Type B pancreatic cell (in vitro differentiated cells): ENCODE measurements around the gene CCNY. TPM values are rescaled to one million over a fixed set of nuclear protein-coding genes. Genes with fewer than 3 reads are reported as not detected.

ENCODE experiments used
- DNase-seq: peaks from one replicate; pipeline ENCODE4 v3.0.0; 2021; ENCODE audit warnings: mixed read lengths; ENCODE audit not compliant: unreplicated experiment; ENCODE audit errors: extremely low spot score
- H3K27ac Mint-ChIP-seq: 2 replicates; pipeline ENCODE4 v1.8.0; 2021; ENCODE audit warnings: mild to moderate bottlenecking, mixed read lengths
- H3K27me3 Mint-ChIP-seq: 2 replicates; pipeline ENCODE4 v1.8.0; 2021; ENCODE audit warnings: mixed read lengths
- H3K36me3 Mint-ChIP-seq: 2 replicates; pipeline ENCODE4 v1.8.0; 2021; ENCODE audit warnings: mixed read lengths
- H3K4me1 Mint-ChIP-seq: one replicate; pipeline ENCODE4 v1.8.0; 2021; ENCODE audit warnings: mixed read lengths; ENCODE audit not compliant: unreplicated experiment
- H3K4me3 Mint-ChIP-seq: 2 replicates; pipeline ENCODE4 v1.8.0; 2021; ENCODE audit warnings: mild to moderate bottlenecking, mixed read lengths
- H3K9me3 Mint-ChIP-seq: 2 replicates; pipeline ENCODE4 v1.8.0; 2021; ENCODE audit warnings: mixed read lengths
- CTCF ChIP-seq: fragments of 200-600 bp; sonication (generic); conservative IDR thresholded peaks from 2 replicates; pipeline ENCODE4 v1.5.0; 2021; ENCODE audit warnings: antibody characterized with exemption, mild to moderate bottlenecking
- total RNA-seq: library from RNA; stranded (reverse); gene quantifications from 2 replicates; pipeline ENCODE4 v1.2.1, GENCODE V29; 2021; ENCODE audit warnings: low replicate concordance

CCNY gene
- total RNA-seq, 1 donor from 2014 or later, result 74.6 TPM

DNA sequence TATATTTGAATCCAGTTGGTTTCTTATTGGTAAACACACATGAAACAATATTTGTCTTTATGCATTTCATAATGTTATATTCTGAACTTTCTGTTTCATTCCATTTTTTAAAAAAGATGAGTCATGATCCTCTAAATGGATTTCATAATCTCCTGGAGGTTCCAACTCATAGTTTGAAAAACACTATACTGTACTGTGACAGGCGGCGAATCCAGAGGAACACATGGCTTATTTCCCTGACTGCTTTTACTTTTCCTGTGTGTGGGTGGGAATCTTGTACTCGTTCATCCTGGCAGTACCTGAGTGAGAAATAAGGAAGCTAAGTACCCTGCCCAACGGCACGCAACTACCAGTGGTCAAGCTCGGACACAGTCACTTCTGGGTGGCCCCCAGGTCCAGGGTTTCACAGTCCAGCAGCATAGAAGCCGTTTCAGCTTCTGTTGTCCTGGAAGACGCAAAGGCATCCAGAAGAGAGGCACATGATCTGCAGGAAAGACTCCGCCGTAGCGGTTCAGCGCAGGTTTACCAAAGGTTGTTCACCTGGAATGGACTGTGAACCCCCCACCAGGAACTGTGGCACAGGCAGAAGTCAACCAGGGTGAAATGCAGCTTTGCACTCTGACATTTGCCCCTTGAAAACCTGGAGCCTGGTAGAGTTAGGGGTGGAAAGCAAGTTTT lies 117.7 kb downstream of the CCNY start:
- DNase-seq, result no peak
- Mint-ChIP-seq H3K4me3 (no peak overlapping the region), H3K27ac (no peak overlapping the region), H3K9me3 (peaks cover 1% of the 10 kb centered on the region), H3K27me3 (no peaks in the 10 kb centered on the region), H3K36me3 (no peaks in the 10 kb centered on the region), H3K4me1 (peaks cover 23% of the 10 kb centered on the region)
- TF ChIP-seq CTCF, result no peak

DNA sequence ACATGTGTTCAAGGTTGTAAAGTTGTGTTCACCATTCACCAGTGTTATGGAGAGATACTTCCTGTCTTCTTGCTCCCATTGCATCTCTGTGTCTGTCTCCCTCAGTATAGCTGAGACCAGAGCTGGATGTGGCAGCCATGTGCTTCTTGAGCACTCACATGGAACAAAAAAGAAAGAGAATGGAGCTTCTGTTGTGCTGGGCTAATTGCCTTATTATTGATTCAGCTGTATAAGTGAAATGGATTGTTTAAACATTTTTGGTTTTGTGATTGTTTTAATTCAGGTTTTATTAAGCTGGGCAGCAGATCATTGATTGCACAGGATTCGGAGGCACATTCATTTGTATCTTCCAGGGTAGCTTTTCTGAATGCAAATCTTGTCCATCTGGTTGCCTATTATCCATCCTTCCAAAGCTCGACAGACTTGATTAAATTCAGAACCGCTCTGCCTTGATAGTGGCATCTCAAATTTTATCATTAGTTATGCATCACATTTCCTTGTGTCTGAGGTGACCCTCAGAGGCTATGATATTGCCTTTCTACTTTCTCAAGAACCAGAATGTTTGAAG lies 119.9 kb downstream of the CCNY start:
- H3K27ac Mint-ChIP-seq, result no peak overlapping the region
- H3K9me3 Mint-ChIP-seq, result no peaks in the 10 kb centered on the region
- no peaks in the 10 kb centered on the region for H3K36me3 Mint-ChIP-seq
- H3K4me1 Mint-ChIP-seq, result peaks cover 20% of the 10 kb centered on the region
- no peaks in the 10 kb centered on the region for H3K27me3 Mint-ChIP-seq
- no peak overlapping the region for H3K4me3 Mint-ChIP-seq
- DNase-seq, result no peak
- no peak for TF ChIP-seq CTCF

DNA sequence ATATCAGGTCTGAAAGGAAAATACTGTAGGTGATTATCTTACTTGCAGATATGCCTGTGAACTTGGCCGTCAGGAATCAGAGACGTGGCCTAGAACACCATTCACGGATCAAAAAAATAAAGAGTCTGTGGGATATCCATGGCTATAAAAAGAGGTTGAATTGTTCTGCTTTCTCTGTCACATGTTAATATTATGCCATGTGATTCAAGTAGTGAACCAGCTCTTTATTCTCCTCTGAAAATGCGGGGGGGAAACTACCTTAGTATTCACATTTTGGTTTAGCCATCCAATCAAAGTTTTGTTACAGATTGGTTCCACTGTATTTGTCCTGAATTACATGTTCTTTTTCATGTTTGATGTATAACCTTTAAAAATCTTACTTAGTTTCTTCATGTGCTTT lies 120.5 kb downstream of the CCNY start:
- Mint-ChIP-seq H3K27me3 (no peaks in the 10 kb centered on the region), H3K9me3 (no peaks in the 10 kb centered on the region), H3K27ac (no peak overlapping the region), H3K36me3 (no peaks in the 10 kb centered on the region), H3K4me1 (peaks cover 23% of the 10 kb centered on the region), H3K4me3 (no peak overlapping the region)
- DNase-seq, result no peak
- TF ChIP-seq CTCF, result no peak

GRCh38 chr10:35458500-35459448 lies 122.5 kb downstream of the CCNY start:
- Mint-ChIP-seq H3K4me3 (no peak overlapping the region), H3K9me3 (no peaks in the 10 kb centered on the region), H3K4me1 (peaks cover 25% of the 10 kb centered on the region), H3K27me3 (no peaks in the 10 kb centered on the region), H3K36me3 (no peaks in the 10 kb centered on the region), H3K27ac (no peak overlapping the region)
- no peak for TF ChIP-seq CTCF
- no peak for DNase-seq

DNA sequence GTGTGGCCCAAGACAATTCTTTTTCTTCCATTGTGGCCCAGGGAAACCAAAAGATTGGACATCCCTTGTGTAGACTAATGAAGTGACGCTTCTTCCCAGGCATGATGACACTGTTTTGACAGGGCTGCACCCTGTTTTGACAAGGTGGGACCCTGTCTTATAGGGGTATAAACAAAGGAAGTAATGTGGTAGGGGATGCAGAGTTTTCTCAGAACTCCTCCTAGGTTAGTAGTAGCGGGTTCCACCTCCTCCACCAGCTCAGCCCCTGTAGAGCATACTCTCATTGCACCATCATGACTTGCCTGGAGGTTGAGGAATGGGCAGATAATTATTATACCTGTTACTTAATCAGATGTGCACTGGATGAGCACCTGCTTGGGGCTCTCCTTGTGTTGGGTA lies 123.1 kb downstream of the CCNY start:
- no peaks in the 10 kb centered on the region for H3K9me3 Mint-ChIP-seq
- H3K27me3 Mint-ChIP-seq, result no peaks in the 10 kb centered on the region
- H3K4me1 Mint-ChIP-seq, result peaks cover 25% of the 10 kb centered on the region
- no peak for TF ChIP-seq CTCF
- H3K36me3 Mint-ChIP-seq, result no peaks in the 10 kb centered on the region
- no peak for DNase-seq
- no peak overlapping the region for H3K27ac Mint-ChIP-seq
- no peak overlapping the region for H3K4me3 Mint-ChIP-seq
